ENCODE data around the gene C1orf21.
"Not testable (repeated sequence)": the region's sequence is repeated elsewhere in the genome, so short reads cannot be mapped to it uniquely, and the experiment has no call there.

Gene C1orf21

DNA sequence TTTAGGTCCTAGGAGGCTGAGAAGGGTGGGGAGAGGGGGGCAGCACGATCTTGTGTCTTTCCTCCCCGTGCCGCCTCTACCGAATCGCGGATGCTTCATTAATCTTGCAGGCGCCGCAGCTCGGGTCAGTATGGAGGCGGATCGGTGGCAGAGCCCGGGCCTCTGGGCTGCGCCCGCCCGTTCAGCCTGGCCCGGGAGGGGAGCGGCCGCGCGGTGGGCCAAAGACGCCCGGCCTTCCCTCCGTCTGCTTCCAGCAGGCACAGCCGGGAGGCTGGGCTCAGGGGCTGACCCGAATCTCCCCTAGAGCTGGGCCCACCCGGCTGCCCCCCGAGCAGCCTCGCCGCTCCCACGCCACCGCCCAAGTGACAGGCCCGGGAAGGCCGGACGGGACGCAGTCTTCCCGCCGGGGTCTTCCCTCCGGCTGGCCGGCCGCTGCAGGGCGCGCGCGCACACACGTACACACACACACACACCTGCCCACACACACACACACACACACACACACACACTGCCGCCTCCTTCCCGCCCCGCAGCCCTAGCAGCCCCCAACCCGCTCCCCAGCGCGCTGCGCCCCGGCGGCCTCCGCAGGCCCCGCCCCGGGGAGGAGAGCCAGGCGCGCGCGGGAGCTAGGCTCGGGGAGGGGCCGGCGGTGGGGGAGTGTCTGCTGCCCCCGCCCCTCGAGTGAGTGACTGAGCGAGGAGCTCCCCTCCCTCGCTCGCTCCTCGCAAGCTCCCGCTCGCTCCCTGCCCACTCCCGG, at the start of gene C1orf21:
Gene C1orf21, plus strand, starts transcription at position 718 of the 757 bp plus-strand sequence. CDS start 90,481 bp downstream, outside the sequence.
- DNase-seq = no peak

GRCh38 chr1:184337865-184338264, 49.0 kb upstream of the C1orf21 start:
- DNase-seq = not testable (repeated sequence)

DNA sequence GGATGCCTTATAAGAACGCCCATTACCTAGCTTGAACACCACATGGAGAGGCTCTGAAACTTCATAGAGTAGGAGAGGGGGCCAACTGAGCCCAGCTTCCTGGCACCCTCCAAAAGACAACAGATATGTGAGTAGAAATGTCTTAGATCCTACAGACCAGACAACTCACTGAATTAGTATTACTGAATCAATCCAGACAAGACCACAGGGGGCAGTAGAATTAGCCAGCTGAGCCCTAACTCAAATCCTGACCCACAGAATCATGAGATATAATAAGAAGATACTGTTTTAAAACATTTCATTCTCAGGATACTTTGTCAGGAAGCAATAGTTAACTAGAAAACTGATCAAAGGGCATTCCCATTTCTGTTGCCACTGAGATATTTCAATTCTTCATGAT, 45.8 kb upstream of the C1orf21 start:
- no peak for DNase-seq

DNA sequence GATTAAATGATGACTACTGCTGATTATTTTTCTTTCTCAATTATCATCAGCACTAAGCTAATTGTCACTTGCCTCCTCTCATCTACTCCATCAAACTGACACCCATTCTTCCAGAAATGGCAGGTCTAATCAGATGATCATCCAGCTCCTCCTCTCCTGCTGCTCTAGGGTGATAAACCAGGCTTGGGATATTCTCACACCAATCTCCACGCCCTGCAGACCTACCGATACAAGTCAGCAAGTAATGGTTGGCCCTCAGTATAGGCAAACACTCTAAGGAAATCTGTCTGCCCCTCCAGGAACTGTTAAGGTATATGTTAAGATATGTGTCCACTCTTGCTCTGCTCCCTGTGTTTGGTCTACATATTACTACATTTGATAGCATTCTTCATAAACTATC, 36.3 kb upstream of the C1orf21 start:
- DNase-seq = no peak

- no peak for DNase-seq
Observed at GRCh38 chr1:184351416-184351975, 35.3 kb upstream of the C1orf21 start.

DNA sequence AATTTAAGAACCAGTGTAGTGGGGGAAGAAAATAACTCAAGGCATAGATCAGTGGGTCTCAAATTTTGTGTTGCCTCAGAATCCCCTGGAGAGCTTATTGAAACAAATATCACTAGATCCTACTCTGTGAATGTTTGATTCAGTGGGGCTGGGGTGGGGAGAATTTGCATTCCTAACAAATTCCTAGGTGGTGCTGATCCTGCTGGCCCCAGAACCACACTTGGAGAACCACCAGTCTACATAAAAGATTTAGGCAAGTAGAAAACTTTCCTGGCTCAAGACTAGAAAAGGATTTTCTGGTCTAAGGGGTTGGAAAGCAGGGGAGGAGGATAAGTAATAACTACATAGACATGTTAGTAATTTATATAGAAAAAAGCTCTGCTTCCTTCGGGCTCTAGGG, 34.1 kb upstream of the C1orf21 start:
- no peak for DNase-seq

DNA sequence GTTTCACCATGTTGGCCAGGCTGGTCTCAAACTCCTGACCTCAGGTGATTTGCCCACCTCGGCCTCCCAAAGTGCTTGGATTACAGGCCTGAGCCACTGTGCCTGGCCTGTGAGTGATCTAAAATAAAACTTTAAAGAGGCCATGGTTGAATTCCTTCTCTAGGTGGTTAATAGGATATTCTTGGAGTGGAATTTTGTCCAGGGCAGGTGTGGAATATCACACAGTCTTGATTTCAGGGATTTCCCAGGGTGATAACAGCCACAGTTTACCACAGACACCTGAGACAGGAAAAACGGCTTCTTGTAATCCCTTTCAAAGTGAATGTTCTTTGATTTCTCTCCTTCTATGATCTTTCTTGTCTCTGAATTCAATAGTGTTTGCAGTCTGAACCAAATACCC, 32.1 kb upstream of the C1orf21 start:
- DNase-seq = no peak

DNA sequence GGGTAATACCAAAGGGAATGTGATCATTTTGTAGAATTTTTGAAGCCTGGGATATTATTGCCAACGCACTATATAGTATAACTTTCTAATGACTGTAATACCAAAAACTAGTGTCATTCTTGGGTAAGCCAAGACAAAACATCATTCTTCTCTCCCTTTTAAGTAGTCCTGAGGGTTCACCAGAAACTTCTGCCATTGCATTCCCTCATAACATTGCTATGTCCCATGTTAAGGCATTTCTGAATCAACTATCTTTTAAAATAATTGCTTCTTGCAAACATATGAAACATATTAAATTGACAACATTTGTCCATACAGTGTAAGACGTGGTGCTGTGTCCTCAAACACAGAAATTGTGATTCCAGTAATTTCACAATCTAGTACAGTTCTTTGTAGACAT, 29.9 kb upstream of the C1orf21 start:
- no peak for DNase-seq

DNA sequence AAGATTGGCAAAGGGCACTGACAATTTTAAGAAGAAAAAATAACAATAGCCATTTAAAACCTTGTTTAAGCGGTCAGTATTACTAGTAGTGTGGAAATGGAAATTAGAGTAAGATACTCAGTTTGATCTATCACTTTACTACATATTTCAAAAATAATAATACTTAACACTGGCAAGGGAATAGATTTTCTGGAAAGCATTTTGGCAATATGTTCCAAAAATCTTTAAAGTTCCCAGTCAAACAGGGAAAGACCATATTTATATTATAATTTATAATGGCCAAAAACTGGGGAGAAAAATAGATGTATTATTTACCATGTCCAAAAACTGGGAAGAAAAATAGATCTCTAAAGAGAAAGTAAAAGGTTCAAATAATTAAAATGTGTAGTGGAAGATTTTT, 28.6 kb upstream of the C1orf21 start:
- no peak for DNase-seq

- no peak for DNase-seq
Observed at GRCh38 chr1:184359909-184360308, 26.9 kb upstream of the C1orf21 start.

GRCh38 chr1:184362876-184363275, 24.0 kb upstream of the C1orf21 start:
- no peak for DNase-seq

GRCh38 chr1:184365699-184366098, 21.1 kb upstream of the C1orf21 start:
- DNase-seq = no peak

- no peak for DNase-seq
Observed at GRCh38 chr1:184366997-184367396, 19.8 kb upstream of the C1orf21 start.

- DNase-seq = no peak
Observed at GRCh38 chr1:184367427-184368038, 19.3 kb upstream of the C1orf21 start.

DNA sequence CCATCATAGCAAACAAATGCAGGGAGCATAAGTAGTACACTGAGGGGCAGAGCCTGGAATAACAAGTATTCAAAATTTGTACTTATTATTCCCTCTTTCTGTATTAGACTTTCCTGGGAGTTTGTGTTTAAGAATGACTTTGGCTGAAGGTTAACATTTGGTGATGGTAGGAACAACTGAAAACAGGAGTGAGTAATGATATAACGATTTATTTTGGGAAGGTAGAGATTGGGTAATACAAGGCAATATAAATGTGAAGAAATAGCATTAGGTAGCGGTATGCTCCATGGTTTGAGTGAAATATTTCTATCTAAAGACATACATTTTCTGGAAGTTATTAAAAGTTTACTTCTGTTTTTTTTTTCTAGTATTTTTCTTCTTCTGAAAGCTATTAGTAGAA, 18.5 kb upstream of the C1orf21 start:
- DNase-seq = no peak

GRCh38 chr1:184370850-184371249, 16.0 kb upstream of the C1orf21 start:
- no peak for DNase-seq

DNA sequence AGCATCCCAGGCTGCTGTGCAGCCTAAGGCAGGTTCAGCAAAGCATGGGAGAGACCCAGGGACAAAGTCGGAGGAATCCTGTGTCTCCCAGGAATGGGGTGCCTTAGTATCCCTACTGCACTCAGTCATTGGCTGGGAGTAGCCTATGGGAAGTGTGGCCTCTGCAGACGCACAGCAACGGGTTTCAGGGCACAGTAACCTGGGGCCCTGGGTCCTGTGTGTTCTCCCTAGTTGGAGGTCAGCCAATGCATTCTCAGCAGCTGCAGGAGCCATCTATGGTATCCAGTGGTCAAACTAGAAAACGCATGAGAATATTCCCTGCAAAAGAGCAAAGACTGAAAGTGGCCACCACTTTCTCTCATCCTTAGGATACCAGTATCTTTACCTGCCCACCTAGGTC, 13.7 kb upstream of the C1orf21 start:
- no peak for DNase-seq

DNA sequence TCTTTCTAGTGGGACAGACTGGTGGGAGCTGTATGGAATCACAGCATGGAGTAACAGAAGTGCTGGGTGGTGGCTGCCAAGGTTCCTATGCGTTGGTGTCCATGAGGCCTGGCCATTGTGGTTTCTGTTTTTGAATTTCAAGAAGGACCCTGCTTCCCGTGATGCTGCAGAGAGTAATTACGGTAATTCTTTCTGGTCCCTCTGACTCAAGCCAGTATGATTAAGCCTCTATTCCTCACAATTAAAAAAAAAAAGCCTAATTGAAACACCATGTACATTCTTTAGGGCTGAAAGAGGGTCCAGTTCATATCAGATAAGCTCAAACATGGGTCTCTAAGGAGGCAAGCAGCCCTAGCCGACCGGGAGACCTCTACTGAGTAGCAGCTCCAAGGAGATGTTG, 10.5 kb upstream of the C1orf21 start:
- no peak for DNase-seq

DNA sequence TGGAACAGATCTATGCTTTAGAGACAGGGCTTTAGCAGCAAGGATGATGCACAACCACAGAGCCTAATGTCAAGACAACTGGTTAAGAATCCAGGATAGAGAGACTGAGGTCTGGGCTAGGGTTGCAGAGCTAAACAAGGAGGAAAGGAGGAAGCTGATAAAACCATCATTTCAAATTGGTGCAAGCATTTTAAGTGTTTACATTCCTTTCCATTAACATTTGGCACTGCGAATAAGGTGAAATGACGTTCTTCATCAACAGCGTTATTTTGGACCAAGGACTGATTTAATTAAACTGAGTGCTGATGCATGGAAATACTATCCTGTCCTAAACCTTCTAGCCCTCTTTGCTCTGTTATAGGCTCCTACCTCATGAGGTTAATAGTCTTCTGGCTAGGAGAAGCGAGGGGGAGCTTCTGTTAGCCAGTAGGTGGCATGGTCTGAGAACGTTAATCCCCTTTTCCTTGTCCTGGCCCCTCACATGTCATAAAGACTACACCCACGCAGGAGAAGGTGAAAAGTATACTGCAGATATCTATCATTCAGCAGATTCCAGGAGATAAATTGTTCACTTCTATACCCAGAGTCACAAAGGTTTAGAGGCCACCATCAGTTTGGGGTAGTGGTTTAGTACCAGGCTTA, 7.6 kb upstream of the C1orf21 start:
- DNase-seq = no peak

DNA sequence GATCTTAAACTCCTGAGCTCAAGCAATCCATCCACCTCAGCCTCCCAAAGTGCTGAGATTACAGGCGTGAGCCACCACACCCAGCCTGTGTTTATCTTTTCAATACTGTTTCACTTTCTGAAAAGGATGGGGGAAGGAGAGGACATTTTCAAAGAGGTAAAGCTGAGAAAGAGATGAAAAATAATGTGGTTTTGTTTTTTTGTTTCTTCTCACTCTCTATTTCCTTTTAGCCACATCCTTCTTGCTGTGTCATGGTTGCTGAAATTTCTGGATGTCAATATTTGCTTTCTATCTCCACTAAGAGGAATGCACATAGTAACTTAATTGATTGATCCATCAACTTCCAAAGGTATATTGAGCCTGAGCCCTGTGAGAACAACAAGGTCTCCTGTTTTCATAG, 6.4 kb upstream of the C1orf21 start:
- DNase-seq = no peak

GRCh38 chr1:184383772-184384323, 3.0 kb upstream of the C1orf21 start:
- no peak for DNase-seq

DNA sequence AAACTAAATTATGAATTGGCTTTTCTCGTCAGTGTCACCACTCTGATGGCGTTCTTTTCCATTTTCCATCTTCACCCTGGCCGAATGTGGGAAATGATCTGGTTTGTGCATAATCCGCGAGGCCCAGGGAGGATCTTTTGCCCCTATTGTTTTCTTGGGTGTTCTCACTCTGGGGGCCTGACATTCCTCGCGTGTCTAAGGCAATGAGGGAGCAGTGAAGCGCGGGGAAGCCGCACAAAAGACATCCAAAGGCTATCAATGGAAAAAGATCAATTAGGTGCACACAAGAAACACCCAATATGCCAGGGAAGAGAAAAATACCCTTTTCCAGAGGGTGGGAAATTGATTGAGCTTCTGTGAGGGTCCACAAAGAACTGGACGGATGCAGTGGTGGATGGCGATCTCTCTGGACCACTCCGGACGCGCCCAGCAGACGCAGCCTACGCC, 941 bp upstream of the C1orf21 start:
- DNase-seq = no peak

DNA sequence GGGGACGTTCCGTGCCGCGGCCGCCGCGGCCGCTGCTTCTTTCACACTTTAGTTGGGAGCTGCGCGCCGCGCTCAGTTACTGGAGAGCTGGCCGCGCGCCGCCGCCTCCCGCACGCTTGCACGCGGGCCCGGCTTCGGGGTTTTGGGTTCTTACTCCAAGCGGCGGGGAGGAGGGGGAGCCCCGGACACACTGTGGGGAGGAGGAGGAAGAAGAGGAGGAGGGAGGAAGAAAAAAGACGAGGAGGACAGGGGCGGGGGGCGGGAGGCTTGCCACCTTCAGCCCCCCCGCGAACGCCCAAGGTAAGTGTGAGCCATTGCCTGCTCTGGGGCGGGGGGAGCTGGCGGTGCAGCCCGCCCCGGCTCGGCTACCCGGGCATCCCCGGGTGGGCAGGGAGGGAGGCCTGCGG, 243 bp downstream of the C1orf21 start:
- DNase-seq = no peak

Data from NCI-H187 treated with DMSO at 0.1 percent for 48 hours (cell line).